Activated CD8-positive, alpha-beta memory T cell treated with anti-CD3 and anti-CD28 coated beads, Interleukin-2, amount 50 U/mL, for 1 hour (primary cell): ENCODE results near the gene JAK2.
"Not testable (repeated sequence)": the region's sequence is repeated elsewhere in the genome, so short reads cannot be mapped to it uniquely, and the experiment has no call there.

Experiments used
- DNase-seq: peaks from one replicate; pipeline ENCODE4 v3.0.0-alpha.2; 2020; ENCODE audit errors: extremely low read depth

The JAK2 gene

GRCh38 chr9:4984621-4985385, at the start of gene JAK2:
Gene JAK2, plus strand, starts transcription at chr9:4985272. Its CDS starts 36,716 bp downstream, at chr9:5021988.
- peak; percentile 43 for DNase-seq

- DNase-seq: no peak
Measured at GRCh38 chr9:4936277-4936676, 48.8 kb upstream of the JAK2 start.

- no peak for DNase-seq
Measured at GRCh38 chr9:4936823-4937222, 48.2 kb upstream of the JAK2 start.

- no peak for DNase-seq
Measured at GRCh38 chr9:4937446-4937845, 47.6 kb upstream of the JAK2 start.

GRCh38 chr9:4938496-4938895, 46.6 kb upstream of the JAK2 start:
- no peak for DNase-seq

- no peak for DNase-seq
Measured at GRCh38 chr9:4939118-4939561, 45.9 kb upstream of the JAK2 start.

- not testable (repeated sequence) for DNase-seq
Measured at GRCh38 chr9:4942042-4942691, 42.9 kb upstream of the JAK2 start.

- no peak for DNase-seq
Measured at GRCh38 chr9:4943346-4943745, 41.7 kb upstream of the JAK2 start.

- DNase-seq: not testable (repeated sequence)
Measured at GRCh38 chr9:4944431-4945211, 40.5 kb upstream of the JAK2 start.

GRCh38 chr9:4946937-4947336, 38.1 kb upstream of the JAK2 start:
- no peak for DNase-seq

GRCh38 chr9:4955836-4956235, 29.2 kb upstream of the JAK2 start:
- DNase-seq: no peak

GRCh38 chr9:4959031-4959430, 26.0 kb upstream of the JAK2 start:
- DNase-seq: no peak

- no peak for DNase-seq
Measured at GRCh38 chr9:4962085-4962484, 23.0 kb upstream of the JAK2 start.

GRCh38 chr9:4964540-4964939, 20.5 kb upstream of the JAK2 start:
- no peak for DNase-seq

GRCh38 chr9:4965174-4965821, 19.8 kb upstream of the JAK2 start:
- DNase-seq: no peak

- no peak for DNase-seq
Measured at GRCh38 chr9:4967523-4967922, 17.5 kb upstream of the JAK2 start.

- no peak for DNase-seq
Measured at GRCh38 chr9:4969130-4969529, 15.9 kb upstream of the JAK2 start.

- DNase-seq: no peak
Measured at GRCh38 chr9:4970970-4971641, 14.0 kb upstream of the JAK2 start.

- DNase-seq: no peak
Measured at GRCh38 chr9:4973246-4973645, 11.8 kb upstream of the JAK2 start.

GRCh38 chr9:4973902-4974301, 11.2 kb upstream of the JAK2 start:
- DNase-seq: no peak

- DNase-seq: no peak
Measured at GRCh38 chr9:4979239-4979638, 5.8 kb upstream of the JAK2 start.
